RWPE1 (cell line): ENCODE results near the gene GOLGA6L24.
A peak's percentile ranks its signal among the peaks of the same experiment; 100 is the strongest.
"Not testable (repeated sequence)": the region's sequence is repeated elsewhere in the genome, so short reads cannot be mapped to it uniquely, and the experiment has no call there.

Experiments
- CTCF ChIA-PET: fragments of 350-600 bp; sonication (Branson Sonifier 250); formaldehyde crosslinking; extraction: SDS; loops from one replicate; lab custom pipeline; 2021; lab: Yijun Ruan, JAX
- POLR2A ChIA-PET: fragments of 400-600 bp; formaldehyde crosslinking; extraction: SDS; loops from one replicate; lab custom pipeline; 2020; ENCODE audit warnings: antibody characterized with exemption; ENCODE audit not compliant: low non-redundant PET; lab: Yijun Ruan, JAX
- DNase-seq: peaks from one replicate; pipeline ENCODE4 v3.0.0; 2012; ENCODE audit warnings: low spot score
- H3K27ac ChIP-seq: fragments of 450-650 bp; 2 replicates; pipeline ENCODE4 v1.5.1; 2017

Gene GOLGA6L24

GRCh38 chr15:28357984-28358383 lies at the start of gene GOLGA6L24:
Gene GOLGA6L24, minus strand, starts transcription at chr15:28358084. Its CDS starts 61 bp downstream, at chr15:28358023.
- DNase-seq, POLR2A ChIA-PET, CTCF ChIA-PET, H3K27ac ChIP-seq: not testable (repeated sequence)

GRCh38 chr15:28402774-28403435 lies 45.0 kb upstream of the GOLGA6L24 start:
- H3K27ac ChIP-seq, DNase-seq, POLR2A ChIA-PET, CTCF ChIA-PET: not testable (repeated sequence)

- DNase-seq, POLR2A ChIA-PET, CTCF ChIA-PET, H3K27ac ChIP-seq: not testable (repeated sequence)
Measured at GRCh38 chr15:28396022-28396421, 38.1 kb upstream of the GOLGA6L24 start.

GRCh38 chr15:28380053-28380452 lies 22.2 kb upstream of the GOLGA6L24 start:
- POLR2A ChIA-PET, CTCF ChIA-PET, H3K27ac ChIP-seq, DNase-seq: not testable (repeated sequence)

- CTCF ChIA-PET, H3K27ac ChIP-seq, POLR2A ChIA-PET, DNase-seq: not testable (repeated sequence)
Measured at GRCh38 chr15:28378364-28378763, 20.5 kb upstream of the GOLGA6L24 start, which contains the start of gene GOLGA8F. Gene GOLGA8F, plus strand, starts transcription at chr15:28378664. Its CDS starts 98 bp downstream, at chr15:28378762.

GRCh38 chr15:28365502-28365901 lies 7.6 kb upstream of the GOLGA6L24 start:
- H3K27ac ChIP-seq, CTCF ChIA-PET, DNase-seq, POLR2A ChIA-PET: not testable (repeated sequence)

GRCh38 chr15:28322129-28322588 lies 35.7 kb downstream of the GOLGA6L24 start, which contains the start of gene HERC2:
Gene HERC2, minus strand, starts transcription at chr15:28322179. Its CDS starts 746 bp downstream, at chr15:28321433.
- DNase-seq, CTCF ChIA-PET, POLR2A ChIA-PET: not testable (repeated sequence)
- H3K27ac ChIP-seq, result peak within 1 kb of the TSS; percentile 78

- DNase-seq, POLR2A ChIA-PET: not testable (repeated sequence)
- H3K27ac ChIP-seq, result peak overlapping the region; percentile 78
- CTCF ChIA-PET, result interaction anchor here (0.6 kb wide), 1 partner anchor 20 kb away, joined by 3 read pairs; no protein-coding TSS in a partner anchor
Measured at GRCh38 chr15:28321358-28322078, 36.4 kb downstream of the GOLGA6L24 start.

GRCh38 chr15:28319725-28320124 lies 38.2 kb downstream of the GOLGA6L24 start:
- POLR2A ChIA-PET, H3K27ac ChIP-seq, DNase-seq: not testable (repeated sequence)
- CTCF ChIA-PET, result interaction anchor here (0.6 kb wide), 1 partner anchor 756 kb away, joined by 5 read pairs; no protein-coding TSS in a partner anchor

- H3K27ac ChIP-seq, POLR2A ChIA-PET, DNase-seq, CTCF ChIA-PET: not testable (repeated sequence)
Measured at GRCh38 chr15:28318828-28319227, 39.1 kb downstream of the GOLGA6L24 start.

- DNase-seq, POLR2A ChIA-PET, CTCF ChIA-PET, H3K27ac ChIP-seq: not testable (repeated sequence)
Measured at GRCh38 chr15:28318122-28318521, 39.8 kb downstream of the GOLGA6L24 start.

- H3K27ac ChIP-seq, CTCF ChIA-PET, POLR2A ChIA-PET, DNase-seq: not testable (repeated sequence)
Measured at GRCh38 chr15:28316958-28317357, 40.9 kb downstream of the GOLGA6L24 start.

- CTCF ChIA-PET, result not testable (repeated sequence)
Measured at GRCh38 chr15:28310454-28310853, 47.4 kb downstream of the GOLGA6L24 start.

GRCh38 chr15:28308718-28309117 lies 49.2 kb downstream of the GOLGA6L24 start:
- CTCF ChIA-PET, H3K27ac ChIP-seq, POLR2A ChIA-PET, DNase-seq: not testable (repeated sequence)

More at GRCh38 chr15:28310454-28310853, 47.4 kb downstream of the GOLGA6L24 start:
- DNase-seq, H3K27ac ChIP-seq, POLR2A ChIA-PET: not testable (repeated sequence)
